Measurements from ENCODE around the gene THRSP.
A peak's percentile ranks its signal among the peaks of the same experiment; 100 is the strongest.
"Not testable (repeated sequence)": the region's sequence is repeated elsewhere in the genome, so short reads cannot be mapped to it uniquely, and the experiment has no call there.

Gene THRSP

GRCh38 chr11:78039919-78040671, 23.6 kb upstream of the THRSP start:
- DNase-seq, result peak; percentile 32

GRCh38 chr11:78040691-78041379, 22.8 kb upstream of the THRSP start:
- no peak for DNase-seq

GRCh38 chr11:78041380-78041719, 22.3 kb upstream of the THRSP start:
- not testable (repeated sequence) for DNase-seq

GRCh38 chr11:78041843-78042440, 21.7 kb upstream of the THRSP start:
- no peak for DNase-seq

- no peak for DNase-seq
These were observed 19.0 kb upstream of the THRSP start for GRCh38 chr11:78044706-78045105.

- DNase-seq, result peak; percentile 86
These were observed 17.7 kb upstream of the THRSP start for GRCh38 chr11:78045851-78046485.

GRCh38 chr11:78046486-78046854, 17.2 kb upstream of the THRSP start:
- DNase-seq, result no peak

- no peak for DNase-seq
These were observed 15.1 kb upstream of the THRSP start for GRCh38 chr11:78048561-78048960.

- DNase-seq, result no peak
These were observed 14.3 kb upstream of the THRSP start for GRCh38 chr11:78049348-78049747.

GRCh38 chr11:78050964-78051831, 12.5 kb upstream of the THRSP start:
- no peak for DNase-seq

GRCh38 chr11:78054971-78055370, 8.7 kb upstream of the THRSP start:
- DNase-seq, result no peak

- DNase-seq, result no peak
These were observed 7.6 kb upstream of the THRSP start for GRCh38 chr11:78056093-78056492.

GRCh38 chr11:78057462-78058055, 6.1 kb upstream of the THRSP start:
- no peak for DNase-seq

- not testable (repeated sequence) for DNase-seq
These were observed 3.8 kb upstream of the THRSP start for GRCh38 chr11:78059749-78060328.

- no peak for DNase-seq
These were observed 3.1 kb upstream of the THRSP start for GRCh38 chr11:78060533-78060932.

GRCh38 chr11:78061088-78061920, 2.4 kb upstream of the THRSP start:
- DNase-seq, result no peak

GRCh38 chr11:78061921-78062311, 1.7 kb upstream of the THRSP start:
- DNase-seq, result no peak

- no peak for DNase-seq
These were observed 990 bp upstream of the THRSP start for GRCh38 chr11:78062671-78063070.

- no peak for DNase-seq
These were observed 1.5 kb downstream of the THRSP start for GRCh38 chr11:78065203-78065602.

- no peak for DNase-seq
These were observed 2.8 kb downstream of the THRSP start for GRCh38 chr11:78066471-78066870.

GRCh38 chr11:78067704-78068103, 4.0 kb downstream of the THRSP start:
- DNase-seq, result no peak
